Ovary (tissue), 9 donors: ENCODE results near the gene TECR. TPM values are rescaled to one million over a fixed set of nuclear protein-coding genes. Genes with fewer than 3 reads are reported as not detected.
A peak's percentile ranks its signal among the peaks of the same experiment; 100 is the strongest.

Experiments
- DNase-seq, 5 donors: peaks; one replicate each; pipeline ENCODE4 v3.0.0-alpha.2; 2019 to 2020
- H3K27ac ChIP-seq, 2 donors: fragments of 200-600 bp; one replicate each; pipeline versions ENCODE4 v1.5.1 to v1.8.0; 2019 to 2022
- H3K27me3 ChIP-seq: fragments of 200-600 bp; one replicate; pipeline ENCODE4 v1.8.0; 2022
- H3K36me3 ChIP-seq: fragments of 200-600 bp; sonication (generic); one replicate; pipeline ENCODE4 v1.5.1; 2019
- H3K4me1 ChIP-seq: one replicate; pipeline ENCODE4 v1.8.1; 2013; ENCODE audit warnings: mild to moderate bottlenecking, moderate library complexity; ENCODE audit not compliant: insufficient read depth
- H3K4me3 ChIP-seq: fragments of 200-600 bp; sonication (generic); one replicate; pipeline ENCODE4 v1.5.1; 2017
- H3K9me3 ChIP-seq, 2 donors: fragments of 200-600 bp in 1 of 2; sonication (generic) in 1 of 2; one replicate each; pipeline versions ENCODE4 v1.5.1 to v1.8.1; 2013 to 2019; ENCODE audit warnings: mild to moderate bottlenecking in 1 of 2, moderate library complexity in 1 of 2
- EP300 ChIP-seq: sonication (generic); formaldehyde crosslinking; IDR thresholded peaks from one replicate; pipeline ENCODE4 v1.6.1; 2017; ENCODE audit warnings: antibody characterized with exemption
- POLR2A ChIP-seq: fragments of 450-650 bp; IDR thresholded peaks from one replicate; pipeline ENCODE4 v1.6.1; 2017; ENCODE audit warnings: antibody characterized with exemption, mild to moderate bottlenecking, moderate library complexity
- WGBS, 3 donors: extraction: QIAGEN DNeasy Blood & Tissue Kit in 1 of 3; methylation state at CpG; one replicate each; pipeline versions ENCODE4 v1.1.5 to v1.1.7; 2013 to 2017; 5-methylcytosine and 5-hydroxymethylcytosine counted together
- intact Hi-C, 4 donors: fragments of 100-400 bp; cut with DNase I; formaldehyde crosslinking; loops; one replicate each; pipeline versions ENCODE4 v1.11.0 to v1.15.1; 2022 to 2023
- polyA plus RNA-seq, 2 donors: library from polyadenylated mRNA; stranded (reverse); fragments of 200-250 nt in 1 of 2; fragments of 350-450 nt in 1 of 2; fragmentation: Illumina TruSeq in 1 of 2; extraction: RNeasy Lipid Tissue Mini Kit (QIAGEN cat#74804) in 1 of 2; gene quantifications; one replicate each; pipeline ENCODE4 v1.2.3, GENCODE V29; 2013 to 2014
- total RNA-seq, 7 donors: library from RNA; depleted of rRNA in 2 of 7; stranded (reverse); fragments of >200 nt in 2 of 7; fragmentation: NEBNext Ultra II Directional in 3 of 7; extraction: Animal tissue kit (Norgen Biotek cat#: 25700) in 3 of 7; gene quantifications; one replicate each; pipeline versions ENCODE4 v1.1.0 to v1.2.4, GENCODE V29; 2016 to 2023
- TF ChIP-seq, protein P1 (sequence below), 3 donors: fragments of 450-650 bp in 2 of 3; fragments of 200-600 bp in 1 of 3; IDR thresholded peaks; one replicate each; pipeline versions ENCODE4 v1.5.1 to v1.8.0; 2016 to 2022; ENCODE audit warnings: antibody characterized with exemption in 3 of 3, mild to moderate bottlenecking in 1 of 3
- donor health status: DM: no; HTN: no; CAD: no; lungs with moderate emphysema.
- donor health status: DM: no; HTN: no; CAD: no.
- donor health status: Bipolar disorder and iron deficiency.
- donor health status: DM: yes; HTN: yes; CAD: no.
- donor health status: DM: no; HTN: no; CAD: no.
- donor health status: DM: yes; HTN: yes; CAD: no.

TECR gene
- total and polyA plus RNA-seq, 9 donors: 22.3 to 115 (median 92.4) TPM

DNA sequence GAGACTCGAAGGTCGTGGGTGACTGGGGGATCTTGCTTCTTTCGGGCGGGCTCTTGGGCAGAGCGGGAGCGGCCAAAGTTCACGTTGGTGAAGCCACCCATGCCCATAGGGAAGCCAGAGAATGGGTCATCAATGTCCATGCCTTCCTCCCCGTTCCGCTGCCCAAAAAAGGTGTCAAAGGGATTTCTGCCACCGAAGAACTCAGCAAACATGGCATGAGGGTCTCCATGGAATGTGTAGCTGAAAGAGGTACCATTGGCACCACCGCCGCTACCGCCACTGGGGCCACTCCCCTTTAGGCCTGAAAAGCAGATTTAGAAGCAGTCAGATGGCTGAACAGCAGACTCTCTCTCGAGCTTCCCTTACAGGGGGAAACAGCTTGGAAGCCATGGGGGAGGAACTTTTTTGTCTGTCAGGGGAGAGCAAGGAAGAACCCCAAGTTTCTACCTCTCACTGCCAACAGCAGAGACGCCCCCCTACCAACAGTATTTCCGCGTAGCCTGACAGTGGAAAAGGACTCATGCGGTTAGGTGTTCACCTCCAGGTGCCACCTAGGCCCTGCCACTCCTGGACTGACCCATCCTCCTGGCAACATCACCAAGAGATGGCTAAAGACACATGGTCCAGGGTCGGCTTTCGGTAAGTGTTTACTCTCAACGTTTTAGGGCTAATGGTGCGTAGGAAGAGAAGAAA, 12.5 kb upstream of the TECR start:
- peak overlapping the region; percentile 100 for H3K4me3 ChIP-seq
- H3K4me1 ChIP-seq: peaks cover 12% of the 10 kb centered on the region
- H3K9me3 ChIP-seq: no peaks in the 10 kb centered on the region
- peak overlapping the region; percentile 97 to 100 for H3K27ac ChIP-seq
- H3K27me3 ChIP-seq: no peaks in the 10 kb centered on the region
- WGBS, 3 donors: 13 to 19% (median 14%) methylated on average over 22 of the region's 22 CpGs
- no peak for DNase-seq
- H3K36me3 ChIP-seq: no peaks in the 10 kb centered on the region
- intact Hi-C loops: no loop called here
- no peak for TF ChIP-seq POLR2A
- TF ChIP-seq, protein P1, sequence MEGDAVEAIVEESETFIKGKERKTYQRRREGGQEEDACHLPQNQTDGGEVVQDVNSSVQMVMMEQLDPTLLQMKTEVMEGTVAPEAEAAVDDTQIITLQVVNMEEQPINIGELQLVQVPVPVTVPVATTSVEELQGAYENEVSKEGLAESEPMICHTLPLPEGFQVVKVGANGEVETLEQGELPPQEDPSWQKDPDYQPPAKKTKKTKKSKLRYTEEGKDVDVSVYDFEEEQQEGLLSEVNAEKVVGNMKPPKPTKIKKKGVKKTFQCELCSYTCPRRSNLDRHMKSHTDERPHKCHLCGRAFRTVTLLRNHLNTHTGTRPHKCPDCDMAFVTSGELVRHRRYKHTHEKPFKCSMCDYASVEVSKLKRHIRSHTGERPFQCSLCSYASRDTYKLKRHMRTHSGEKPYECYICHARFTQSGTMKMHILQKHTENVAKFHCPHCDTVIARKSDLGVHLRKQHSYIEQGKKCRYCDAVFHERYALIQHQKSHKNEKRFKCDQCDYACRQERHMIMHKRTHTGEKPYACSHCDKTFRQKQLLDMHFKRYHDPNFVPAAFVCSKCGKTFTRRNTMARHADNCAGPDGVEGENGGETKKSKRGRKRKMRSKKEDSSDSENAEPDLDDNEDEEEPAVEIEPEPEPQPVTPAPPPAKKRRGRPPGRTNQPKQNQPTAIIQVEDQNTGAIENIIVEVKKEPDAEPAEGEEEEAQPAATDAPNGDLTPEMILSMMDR (IDR thresholded peaks at IDR 0.05): no peak
- TF ChIP-seq EP300: no peak

DNA sequence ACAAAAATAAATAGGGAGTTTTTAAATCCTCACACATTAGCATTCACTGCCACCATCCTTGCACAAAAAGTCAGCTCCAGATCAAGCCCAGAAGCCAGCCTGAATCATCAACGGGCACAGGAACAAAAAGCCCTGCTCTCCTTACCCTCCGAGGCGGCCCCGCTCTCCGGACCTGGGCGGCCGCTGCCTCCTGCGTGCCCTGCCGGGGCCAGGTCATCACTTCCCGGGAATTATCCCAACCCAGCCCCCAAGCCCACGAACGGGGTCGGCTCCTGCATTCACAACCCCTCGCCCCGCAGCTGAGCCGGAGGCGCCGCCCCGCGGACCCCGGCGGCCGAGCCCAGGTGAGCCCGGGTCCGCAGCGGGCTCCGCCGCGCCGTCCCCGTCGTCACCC, 12.0 kb upstream of the TECR start:
- peak overlapping the region; percentile 100 for H3K4me3 ChIP-seq
- 0 to 1% (median 0%) methylated on average over 28 to 32 of the region's 32 CpGs for WGBS, 3 donors
- H3K4me1 ChIP-seq: peaks cover 12% of the 10 kb centered on the region
- intact Hi-C loops: no loop called here
- no peak for DNase-seq
- TF ChIP-seq, protein P1 (IDR thresholded peaks at IDR 0.05): no peak
- TF ChIP-seq POLR2A (no peak), EP300 (no peak)
- peak overlapping the region; percentile 97 to 100 for H3K27ac ChIP-seq
- no peaks in the 10 kb centered on the region for H3K36me3 ChIP-seq
- no peaks in the 10 kb centered on the region for H3K27me3 ChIP-seq
- no peaks in the 10 kb centered on the region for H3K9me3 ChIP-seq

DNA sequence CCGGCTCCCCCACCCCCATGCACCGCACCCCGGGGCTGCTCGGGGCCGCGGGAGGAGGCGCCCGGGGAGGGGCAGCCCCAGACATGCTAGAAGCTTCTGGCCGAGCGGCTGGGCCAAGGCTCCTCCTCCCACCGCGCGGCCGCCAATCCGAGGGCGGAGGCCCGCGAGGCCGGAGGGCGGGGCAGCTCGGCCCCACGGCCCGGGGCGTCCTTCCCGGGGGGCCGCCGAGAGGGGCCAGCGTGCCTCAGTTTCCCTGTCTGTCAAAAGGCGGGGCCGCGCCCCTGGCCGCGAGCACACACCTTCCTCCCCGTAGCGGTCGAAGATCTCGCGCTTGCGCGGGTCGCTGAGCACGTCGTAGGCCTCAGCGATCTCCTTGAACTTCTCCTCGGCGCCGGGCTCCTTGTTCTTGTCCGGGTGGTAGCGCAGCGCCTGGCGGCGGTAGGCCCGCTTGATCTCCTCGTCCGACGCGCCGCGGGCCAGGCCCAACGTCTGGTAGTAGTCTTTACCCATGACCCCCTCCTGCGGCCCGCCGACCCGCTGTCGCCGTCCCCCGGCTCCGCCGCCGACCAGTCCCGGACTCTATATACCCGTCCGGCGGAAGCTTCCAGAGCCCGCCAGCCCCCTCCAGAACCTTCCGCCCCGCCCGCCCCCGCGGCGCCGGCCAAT, 11.4 kb upstream of the TECR start, which contains the start of gene DNAJB1:
DNAJB1 (minus strand) TSS at position 558 of the 666 bp plus-strand sequence; CDS start at position 510, 48 bp downstream.
- peak within 1 kb of the TSS; percentile 97 to 100 for H3K27ac ChIP-seq
- H3K9me3 ChIP-seq: no peaks in the 10 kb centered on the region
- H3K4me3 ChIP-seq: peak within 1 kb of the TSS; percentile 100
- 0% methylated on average over 45 to 82 of the region's 82 CpGs for WGBS, 3 donors
- TF ChIP-seq POLR2A: peak; percentile 93
- no peak for TF ChIP-seq EP300
- TF ChIP-seq, protein P1 (IDR thresholded peaks at IDR 0.05): peak in 1 of 3 donors; percentile 26
- intact Hi-C loops: no loop called here
- peak; percentile 82 to 90 (median 86) for DNase-seq
- no peaks in the 10 kb centered on the region for H3K27me3 ChIP-seq
- no peaks in the 10 kb centered on the region for H3K36me3 ChIP-seq
- peaks cover 12% of the 10 kb centered on the region for H3K4me1 ChIP-seq

DNA sequence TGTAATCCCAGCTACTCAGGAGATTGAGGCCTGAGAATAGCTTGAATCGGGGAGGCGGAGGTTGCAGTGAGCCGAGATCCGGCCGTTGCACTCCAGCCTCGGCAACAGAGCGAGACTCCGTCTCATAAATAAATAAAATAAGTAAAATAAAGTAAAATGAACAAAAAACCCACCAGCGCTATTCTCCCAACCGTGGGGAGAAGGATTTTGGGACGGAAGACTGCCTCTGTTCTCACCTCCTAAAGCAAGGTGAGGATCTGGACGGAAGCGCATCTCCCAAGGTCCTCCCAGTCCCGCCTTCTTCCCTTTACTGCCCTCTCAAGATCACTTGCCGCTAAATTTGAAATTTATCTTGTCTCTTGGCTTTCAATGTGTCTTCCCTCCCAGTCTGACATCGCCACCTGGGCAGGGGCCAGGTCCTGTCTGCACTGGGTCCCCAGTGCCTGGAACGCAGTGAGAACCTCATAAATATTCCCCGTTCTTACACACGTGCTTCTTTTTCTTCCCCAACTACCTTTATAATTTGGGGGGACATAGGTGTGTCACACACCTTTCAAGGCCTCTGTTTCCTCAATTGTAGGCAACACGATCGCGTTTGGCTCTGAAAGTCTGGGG, 10.0 kb upstream of the TECR start:
- WGBS, 3 donors: 81 to 83% (median 82%) methylated on average over 22 of the region's 22 CpGs
- no peaks in the 10 kb centered on the region for H3K9me3 ChIP-seq
- intact Hi-C loops: no loop called here
- peak; percentile 31 to 65 (median 61) for DNase-seq
- no peaks in the 10 kb centered on the region for H3K36me3 ChIP-seq
- H3K27ac ChIP-seq: peak overlapping the region; percentile 92 to 94
- H3K4me1 ChIP-seq: peaks cover 12% of the 10 kb centered on the region
- no peaks in the 10 kb centered on the region for H3K27me3 ChIP-seq
- no peak overlapping the region for H3K4me3 ChIP-seq
- TF ChIP-seq EP300: no peak
- TF ChIP-seq, protein P1 (IDR thresholded peaks at IDR 0.05): no peak
